8988T (cell line): ENCODE measurements around the gene PTBP3.
"Not testable (repeated sequence)": the region's sequence is repeated elsewhere in the genome, so short reads cannot be mapped to it uniquely, and the experiment has no call there.

Experiments used
- DNase-seq: peaks from one replicate; pipeline ENCODE4 v3.0.0; 2011

Gene PTBP3

GRCh38 chr9:112322701-112323377, 10.6 kb downstream of the PTBP3 start:
- no peak for DNase-seq

- no peak for DNase-seq
These were observed 17.0 kb downstream of the PTBP3 start for GRCh38 chr9:112316258-112316943.

GRCh38 chr9:112315331-112316257, 17.8 kb downstream of the PTBP3 start:
- no peak for DNase-seq

- no peak for DNase-seq
These were observed 21.3 kb downstream of the PTBP3 start for GRCh38 chr9:112312139-112312538.

GRCh38 chr9:112311497-112311896, 21.9 kb downstream of the PTBP3 start:
- DNase-seq = no peak

GRCh38 chr9:112310826-112311225, 22.6 kb downstream of the PTBP3 start:
- DNase-seq = no peak

- DNase-seq = no peak
These were observed 24.8 kb downstream of the PTBP3 start for GRCh38 chr9:112308588-112308987.

GRCh38 chr9:112301420-112301819, 32.0 kb downstream of the PTBP3 start:
- DNase-seq = no peak

- no peak for DNase-seq
These were observed 33.9 kb downstream of the PTBP3 start for GRCh38 chr9:112299514-112299913.

- DNase-seq = no peak
These were observed 36.5 kb downstream of the PTBP3 start for GRCh38 chr9:112296929-112297328.

GRCh38 chr9:112295174-112295573, 38.2 kb downstream of the PTBP3 start:
- no peak for DNase-seq

GRCh38 chr9:112288029-112288428, 45.4 kb downstream of the PTBP3 start:
- no peak for DNase-seq

GRCh38 chr9:112286926-112287325, 46.5 kb downstream of the PTBP3 start:
- DNase-seq = no peak

- no peak for DNase-seq
These were observed 48.4 kb downstream of the PTBP3 start for GRCh38 chr9:112285056-112285455.

GRCh38 chr9:112283582-112284253, 49.7 kb downstream of the PTBP3 start:
- DNase-seq = no peak

GRCh38 chr9:112282841-112283240, 50.6 kb downstream of the PTBP3 start:
- not testable (repeated sequence) for DNase-seq

GRCh38 chr9:112280904-112281303, 52.5 kb downstream of the PTBP3 start:
- no peak for DNase-seq

- DNase-seq = no peak
These were observed 53.9 kb downstream of the PTBP3 start for GRCh38 chr9:112279501-112279900.

GRCh38 chr9:112278152-112278551, 55.3 kb downstream of the PTBP3 start:
- no peak for DNase-seq

GRCh38 chr9:112274600-112274999, 58.8 kb downstream of the PTBP3 start:
- DNase-seq = no peak

- no peak for DNase-seq
These were observed 59.5 kb downstream of the PTBP3 start for GRCh38 chr9:112273876-112274275.

- no peak for DNase-seq
These were observed 61.8 kb downstream of the PTBP3 start for GRCh38 chr9:112271466-112272098.

GRCh38 chr9:112268413-112268812, 65.0 kb downstream of the PTBP3 start:
- DNase-seq = no peak
